Cardiac fibroblast (primary cell): ENCODE results near the gene PVALEF.

Source experiments
- DNase-seq, 2 donors: peaks; one replicate each; pipeline versions ENCODE4 v3.0.0 to v3.0.0-alpha.2; 2010; ENCODE audit warnings: low read depth in 2 of 2
- H3K4me3 ChIP-seq, 2 donors: replicated peaks in 1 of 2; 1 replicate in 1 of 2; 2 replicates in 1 of 2; pipeline ENCODE4 v1.5.1; 2011; ENCODE audit warnings: low read depth in 2 of 2, low read length in 2 of 2, mild to moderate bottlenecking in 2 of 2, moderate library complexity in 1 of 2
- CTCF ChIP-seq: IDR thresholded peaks from one replicate; pipeline ENCODE4 v1.5.1; 2011; ENCODE audit warnings: low read depth, mild to moderate bottlenecking, low read length, inconsistent platforms

PVALEF gene

DNA sequence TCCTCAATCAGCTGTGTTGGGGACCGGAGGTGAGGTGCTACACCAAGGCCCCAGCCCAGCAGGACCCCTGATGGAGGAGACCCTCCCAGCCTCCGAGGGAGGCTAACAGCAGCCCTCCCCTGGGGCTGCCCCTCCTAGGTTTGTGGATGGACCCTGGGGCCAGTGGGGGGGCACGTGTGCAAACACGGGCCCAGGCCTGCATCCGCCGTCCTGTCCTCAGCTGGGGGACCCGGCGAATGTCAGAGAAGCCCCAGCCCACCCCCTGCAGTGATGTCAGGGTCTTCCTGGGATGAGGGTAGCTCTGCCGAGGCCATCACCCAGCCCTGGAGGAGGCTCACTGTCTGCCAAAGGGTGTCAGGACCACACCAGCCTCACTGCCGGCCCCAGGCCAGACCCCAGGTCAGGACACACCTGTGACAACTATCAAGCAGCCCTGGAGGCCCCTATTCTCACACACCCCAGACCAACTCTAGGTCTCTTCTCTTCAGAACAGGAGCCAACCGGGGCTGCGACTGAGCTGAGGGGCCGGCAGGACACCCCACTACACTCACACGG is 30.7 kb downstream of the PVALEF start:
- no peak overlapping the region for H3K4me3 ChIP-seq
- no peak for DNase-seq
- TF ChIP-seq CTCF = no peak

DNA sequence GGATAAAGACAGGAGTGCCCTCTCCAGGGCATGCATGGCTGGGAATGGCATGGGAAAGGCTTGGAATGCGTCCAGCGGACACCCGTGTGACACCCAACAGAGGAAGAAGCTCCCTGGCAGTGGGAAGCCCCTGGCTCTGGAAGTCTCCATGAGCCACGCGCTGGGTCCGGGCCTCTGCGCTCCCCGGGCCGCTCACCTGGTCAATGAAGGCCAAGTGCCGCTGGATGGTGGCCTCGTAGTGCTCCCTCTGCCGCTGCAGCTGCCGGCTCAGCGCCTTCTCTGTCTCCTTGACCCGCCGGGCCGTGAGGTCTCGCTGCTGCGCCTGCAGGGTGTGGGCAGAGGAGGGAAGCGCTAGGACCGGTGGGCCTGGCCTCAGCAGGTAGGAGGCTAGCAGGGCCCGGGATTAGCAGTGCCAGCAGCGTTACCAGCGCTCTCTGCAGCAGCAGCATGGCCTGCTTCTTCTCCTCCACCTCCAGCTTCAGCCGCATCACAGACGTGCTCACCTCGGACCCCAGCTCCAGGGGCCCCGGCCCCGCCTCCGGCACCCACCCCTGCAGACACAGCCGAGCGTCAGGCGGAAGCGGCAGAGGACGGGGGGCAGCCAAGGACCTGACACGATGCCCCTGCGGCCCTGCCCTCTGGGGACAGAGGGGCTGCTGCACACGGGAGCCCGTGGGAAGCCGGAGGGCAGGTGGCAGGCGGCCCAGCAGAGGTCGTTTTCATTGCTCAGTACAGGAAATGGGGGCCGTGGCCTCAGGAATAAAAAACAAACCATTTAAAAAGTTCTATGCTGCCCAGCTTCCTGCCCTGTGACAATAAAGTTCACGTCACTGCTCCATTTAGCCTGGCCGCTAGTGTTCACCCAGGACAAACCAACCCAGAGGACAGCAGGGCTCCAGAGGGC is 31.4 kb downstream of the PVALEF start:
- no peak overlapping the region for H3K4me3 ChIP-seq
- no peak for DNase-seq
- no peak for TF ChIP-seq CTCF

DNA sequence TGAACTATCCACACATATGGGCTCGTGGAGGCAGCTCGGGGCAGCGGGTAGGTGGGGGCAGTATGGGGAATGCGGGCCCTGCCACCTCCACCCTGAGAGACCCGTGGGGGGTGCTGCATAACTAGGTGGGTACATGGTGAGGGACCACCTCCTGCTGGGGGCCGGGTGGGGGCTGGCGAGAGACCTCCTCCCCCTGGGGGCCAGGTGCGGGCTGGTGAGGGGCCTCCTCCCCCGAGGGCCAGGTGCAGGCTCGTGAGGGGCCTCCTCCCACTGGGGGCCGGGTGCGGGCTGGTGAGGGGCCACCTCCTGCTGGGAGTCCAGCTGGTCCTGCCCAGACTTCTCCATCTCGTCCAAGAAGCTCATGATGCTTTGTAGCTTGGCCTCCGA is 32.1 kb downstream of the PVALEF start:
- DNase-seq = no peak
- no peak for TF ChIP-seq CTCF
- no peak overlapping the region for H3K4me3 ChIP-seq

- H3K4me3 ChIP-seq = no peak overlapping the region
- TF ChIP-seq CTCF = no peak
- DNase-seq = no peak
Observed at GRCh38 chr17:81197831-81198490, 32.7 kb downstream of the PVALEF start.

- no peak overlapping the region for H3K4me3 ChIP-seq
- TF ChIP-seq CTCF = no peak
- no peak for DNase-seq
Observed at GRCh38 chr17:81198826-81199481, 33.6 kb downstream of the PVALEF start.

GRCh38 chr17:81199482-81199830 is 34.1 kb downstream of the PVALEF start:
- TF ChIP-seq CTCF = no peak
- no peak for DNase-seq
- no peak overlapping the region for H3K4me3 ChIP-seq
